HepG2 (cell line): ENCODE data around the gene SELENOM. TPM values are rescaled to one million over a fixed set of nuclear protein-coding genes. Genes with fewer than 3 reads are reported as not detected.

Experiments used
- ATAC-seq: fragments of 200-7000 bp; cut with Tn5 transposase; 3 replicates; pipeline ENCODE4 v1.9.1; 2020; ENCODE audit warnings: mild to moderate bottlenecking, moderate library complexity
- BruUV-seq: library from RNA; stranded (reverse); fragments of 400-500 nt; replicated peaks from 2 replicates; lab custom pipeline; 2021; lab: Mats Ljungman, UMichigan
- CTCF ChIA-PET: fragments of 300-600 bp; formaldehyde crosslinking; extraction: SDS; loops from one replicate; lab custom pipeline; 2021; ENCODE audit warnings: low total read pairs, inconsistent platforms, low intra/inter-chr PET ratio; lab: Yijun Ruan, JAX
- POLR2A ChIA-PET: fragments of 350-600 bp; sonication (Branson Sonifier 250); formaldehyde crosslinking; loops from one replicate; lab custom pipeline; 2020; ENCODE audit warnings: antibody characterized with exemption, inconsistent platforms; lab: Yijun Ruan, JAX
- DNase-seq: peaks from one replicate; pipeline ENCODE4 v3.0.0-alpha.2; 2015; ENCODE audit warnings: low spot score
- FAIRE-seq: peaks from 3 replicates; lab custom pipeline; 2011; peaks lifted over from hg19 to GRCh38; lab: Jason Lieb, UNC
- H2AFZ ChIP-seq: one replicate; pipeline ENCODE4 v1.6.1; 2011; ENCODE audit warnings: low read length, inconsistent platforms
- H3K27ac ChIP-seq: fragments of 300-600 bp; 3 replicates; pipeline ENCODE4 v1.8.0; 2011; ENCODE audit warnings: mixed run types, mild to moderate bottlenecking, mixed read lengths, low read length, inconsistent platforms; ENCODE audit not compliant: insufficient read depth; ENCODE audit errors: extremely low read length
- H3K27me3 ChIP-seq, 2 experiments: fragments of 200-600 bp in 1 of 2; 2 replicates in 1 of 2; 3 replicates in 1 of 2; pipeline versions ENCODE4 v1.6.0 to v1.8.0; 2011; ENCODE audit warnings: low read length in 2 of 2, mild to moderate bottlenecking in 2 of 2, moderate library complexity in 2 of 2, inconsistent platforms in 1 of 2; ENCODE audit not compliant: insufficient read depth in 2 of 2, control insufficient read depth in 1 of 2
- H3K36me3 ChIP-seq, 2 experiments: fragments of 200-600 bp in 1 of 2; replicated peaks in 1 of 2; 2 replicates in 1 of 2; 3 replicates in 1 of 2; pipeline versions ENCODE4 v1.5.1 to v1.8.0; 2011; ENCODE audit warnings: low read length in 2 of 2, inconsistent platforms in 1 of 2; ENCODE audit not compliant: insufficient read depth in 2 of 2, control insufficient read depth in 1 of 2
- H3K4me1 ChIP-seq: 2 replicates; pipeline ENCODE4 v1.5.1; 2012; ENCODE audit warnings: low read length, inconsistent platforms; ENCODE audit not compliant: insufficient read depth
- H3K4me2 ChIP-seq: 2 replicates; pipeline ENCODE4 v1.6.0; 2011; ENCODE audit warnings: low read depth, low read length, inconsistent platforms
- H3K4me3 ChIP-seq, 3 experiments: fragments of 200-600 bp in 1 of 3; sonication (generic), shearing (Covaris generic) in 1 of 3; replicated peaks in 1 of 3; 2 replicates each; pipeline ENCODE4 v1.5.1; 2011 to 2016; ENCODE audit warnings: low read length in 3 of 3, inconsistent platforms in 2 of 3, low read depth in 2 of 3, mild to moderate bottlenecking in 2 of 3, control low read depth in 1 of 3, mixed read lengths in 1 of 3; ENCODE audit not compliant: insufficient read depth in 1 of 3
- H3K79me2 ChIP-seq: one replicate; pipeline ENCODE4 v1.6.1; 2011; ENCODE audit warnings: low read length, inconsistent platforms; ENCODE audit not compliant: insufficient read depth
- H3K9ac ChIP-seq: 2 replicates; pipeline ENCODE4 v1.6.0; 2011; ENCODE audit warnings: mild to moderate bottlenecking, low read depth, low read length, inconsistent platforms; ENCODE audit not compliant: insufficient read depth
- H3K9me3 ChIP-seq: 2 replicates; pipeline ENCODE4 v1.5.1; 2012; ENCODE audit warnings: mild to moderate bottlenecking, low read length
- H4K20me1 ChIP-seq: 2 replicates; pipeline ENCODE4 v1.6.0; 2011; ENCODE audit warnings: inconsistent platforms, mild to moderate bottlenecking, low read length, moderate library complexity; ENCODE audit not compliant: insufficient read depth
- AHR ChIP-seq: IDR thresholded peaks from 2 replicates; pipeline ENCODE4 v1.6.1; 2018; ENCODE audit warnings: missing genetic modification reagents, missing compliant biosample characterization
- DNMT3B ChIP-seq: conservative IDR thresholded peaks from 2 replicates; pipeline ENCODE4 v1.6.1; 2016; ENCODE audit warnings: missing biosample characterization, control low read depth
- ELF3 ChIP-seq: IDR thresholded peaks from 2 replicates; pipeline ENCODE4 v1.6.1; 2016; ENCODE audit warnings: missing genetic modification reagents, missing compliant biosample characterization
- FOXJ3 ChIP-seq: sonication (generic); formaldehyde crosslinking; IDR thresholded peaks from 2 replicates; pipeline ENCODE4 v1.4.0; 2020; ENCODE audit warnings: missing genetic modification reagents, mild to moderate bottlenecking, borderline replicate concordance
- KDM5B ChIP-seq: sonication (generic); formaldehyde crosslinking; IDR thresholded peaks from 2 replicates; pipeline ENCODE4 v1.4.0; 2020; ENCODE audit warnings: missing genetic modification reagents, mild to moderate bottlenecking, borderline replicate concordance
- KLF12 ChIP-seq: sonication (generic); formaldehyde crosslinking; IDR thresholded peaks from 2 replicates; pipeline ENCODE4 v1.4.0; 2020; ENCODE audit warnings: missing genetic modification reagents, borderline replicate concordance
- KLF9 ChIP-seq: IDR thresholded peaks from 2 replicates; pipeline ENCODE4 v1.6.1; 2016; ENCODE audit warnings: low read depth
- MED8 ChIP-seq: sonication (generic); formaldehyde crosslinking; IDR thresholded peaks from 2 replicates; pipeline ENCODE4 v1.8.1; 2023; ENCODE audit warnings: mild to moderate bottlenecking, missing genetic modification reagents; ENCODE audit not compliant: insufficient replicate concordance
- NFE2L1 ChIP-seq: sonication (generic); formaldehyde crosslinking; IDR thresholded peaks from 2 replicates; pipeline ENCODE4 v1.4.0; 2020; ENCODE audit warnings: missing genetic modification reagents, mild to moderate bottlenecking, borderline replicate concordance
- SNAPC2 ChIP-seq: sonication (generic); formaldehyde crosslinking; IDR thresholded peaks from 2 replicates; pipeline ENCODE4 v1.8.1; 2022; ENCODE audit warnings: mild to moderate bottlenecking, missing genetic modification reagents
- YEATS2 ChIP-seq: sonication (generic); formaldehyde crosslinking; IDR thresholded peaks from 2 replicates; pipeline ENCODE4 v1.4.0; 2020; ENCODE audit warnings: missing genetic modification reagents, borderline replicate concordance
- ZFP62 ChIP-seq: sonication (generic); formaldehyde crosslinking; IDR thresholded peaks from 2 replicates; pipeline ENCODE4 v1.4.0; 2020; ENCODE audit warnings: missing genetic modification reagents
- ZMAT3 ChIP-seq: sonication (generic); formaldehyde crosslinking; conservative IDR thresholded peaks from 2 replicates; pipeline ENCODE4 v1.7.0; 2021; ENCODE audit warnings: missing genetic modification reagents
- ZNF224 ChIP-seq: sonication (generic); formaldehyde crosslinking; IDR thresholded peaks from 2 replicates; pipeline ENCODE4 v1.5.0; 2020; ENCODE audit warnings: mild to moderate bottlenecking, missing genetic modification reagents
- ZNF83 ChIP-seq: sonication (generic); formaldehyde crosslinking; IDR thresholded peaks from 2 replicates; pipeline ENCODE4 v1.4.0; 2020; ENCODE audit warnings: missing genetic modification reagents, mild to moderate bottlenecking, borderline replicate concordance
- WGBS: methylation state at CpG from one replicate; pipeline ENCODE4 v1.1.6; 2017; ENCODE audit warnings: low lambda C conversion rate; 5-methylcytosine and 5-hydroxymethylcytosine counted together
- in situ Hi-C: cut with HindIII; loops from 2 replicates; pipeline ENCODE4 v1.10.0; 2017; ENCODE audit warnings: low pct_unique_long_range_greater_than_20kb; ENCODE audit not compliant: extremely low pct_ligation_motif_present
- intact Hi-C: fragments of 100-400 bp; cut with micrococcal nuclease; formaldehyde crosslinking; loops from one replicate; pipeline ENCODE4 v1.10.0; 2022; ENCODE audit not compliant: unreplicated experiment
- polyA plus RNA-seq, 8 experiments: library from polyadenylated mRNA; depleted of rRNA in 3 of 8; stranded (reverse) in 7 of 8; unstranded in 1 of 8; fragments of >200 nt; fragmentation: Illumina TruSeq in 4 of 8; extraction: Trizol in 4 of 8; gene quantifications; 2 replicates each; pipeline versions ENCODE4 v1.2.1 to v1.2.3, GENCODE V29; 2011 to 2016; ENCODE audit warnings: low read depth in 4 of 8, missing spikeins in 1 of 8, mixed read lengths in 1 of 8; ENCODE audit not compliant: insufficient read depth in 1 of 8
- total RNA-seq, 5 experiments: library from RNA; depleted of rRNA; stranded (reverse); fragments of >200 nt; fragmentation: Illumina TruSeq; extraction: Trizol; gene quantifications; 2 replicates each; pipeline ENCODE4 v1.2.3, GENCODE V29; 2016; ENCODE audit warnings: low read depth in 1 of 5
- TF ChIP-seq, protein P1 (sequence below): IDR thresholded peaks from 2 replicates; pipeline ENCODE4 v1.6.1; 2016; ENCODE audit warnings: mild to moderate bottlenecking
- TF ChIP-seq, protein P2 (sequence below): IDR thresholded peaks from 2 replicates; pipeline ENCODE4 v1.6.1; 2016

Gene SELENOM
- total and polyA plus RNA-seq, 2 of the 13 experiments (the other 11 are each of a cell fraction or from before 2014, with no cell fraction given): 4.1 to 4.3 TPM

DNA sequence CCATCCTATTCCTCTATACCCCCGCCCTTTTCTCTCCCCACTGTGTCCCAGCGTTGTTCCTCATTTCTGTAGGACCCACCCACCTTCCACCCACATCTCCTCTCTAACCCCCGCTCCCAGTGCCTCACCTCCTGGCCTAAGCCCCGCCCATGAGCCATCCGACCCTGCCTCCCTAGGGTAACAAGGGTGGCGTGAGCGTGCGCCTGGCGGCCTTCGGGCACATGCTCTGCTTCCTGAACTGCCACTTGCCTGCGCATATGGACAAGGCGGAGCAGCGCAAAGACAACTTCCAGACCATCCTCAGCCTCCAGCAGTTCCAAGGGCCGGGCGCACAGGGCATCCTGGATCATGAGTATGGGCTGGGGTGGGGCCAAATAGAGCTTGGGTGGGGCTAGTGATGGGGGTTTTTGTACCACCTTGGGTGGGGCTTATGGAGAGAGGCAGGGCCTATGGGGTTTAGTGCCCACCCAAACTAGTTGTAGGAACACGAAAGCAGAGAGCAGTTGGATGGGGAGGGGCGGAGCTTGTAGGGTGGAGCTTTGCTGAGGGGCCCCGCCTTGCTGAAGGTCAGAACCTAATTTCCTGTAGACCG lies 19.9 kb upstream of the SELENOM start (continued):
- no peak for TF ChIP-seq KDM5B
- no peak for TF ChIP-seq ZMAT3 (CRISPR knock-in tag)
- TF ChIP-seq ELF3 (CRISPR knock-in tag): no peak
- no peak for TF ChIP-seq KLF12
- TF ChIP-seq ZNF224 (CRISPR knock-in tag): no peak

DNA sequence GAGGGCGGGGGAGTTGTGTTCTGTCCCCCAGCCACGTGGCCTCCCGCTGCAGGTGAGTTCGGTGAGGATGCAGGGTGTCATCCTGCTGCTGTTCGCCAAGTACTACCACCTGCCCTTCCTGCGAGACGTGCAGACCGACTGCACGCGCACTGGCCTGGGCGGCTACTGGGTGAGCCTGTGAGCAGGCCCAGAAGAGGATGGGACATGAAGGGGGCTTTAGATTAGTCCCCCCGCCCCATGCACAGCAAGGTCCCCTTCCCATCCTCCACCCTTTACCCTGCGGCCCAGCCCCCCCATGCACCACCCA lies 19.5 kb upstream of the SELENOM start:
- no peak for TF ChIP-seq MED8 (CRISPR knock-in tag)
- Histone ChIP-seq H4K20me1 (no peaks in the 10 kb centered on the region), H3K4me1 (peaks cover 45% of the 10 kb centered on the region), H3K4me3 (no peak overlapping the region), H2AFZ (no peak overlapping the region), H3K36me3 (no peaks in the 10 kb centered on the region), H3K27me3 (peaks cover 1 to 23% of the 10 kb centered on the region in 2 experiments; a peak in 4 of 5 replicates), H3K27ac (no peak overlapping the region), H3K79me2 (no peaks in the 10 kb centered on the region), H3K4me2 (no peak overlapping the region), H3K9ac (no peak overlapping the region), H3K9me3 (no peaks in the 10 kb centered on the region)
- in situ Hi-C loops (no loop called here), intact Hi-C loops (no loop called here)
- FAIRE-seq (no peak), DNase-seq (no peak), ATAC-seq (no peak)
- POLR2A ChIA-PET: no interaction called here
- CTCF ChIA-PET: no interaction called here
- 68% methylated on average over 12 of the region's 13 CpGs for WGBS
- no TSS peak for BruUV-seq

DNA sequence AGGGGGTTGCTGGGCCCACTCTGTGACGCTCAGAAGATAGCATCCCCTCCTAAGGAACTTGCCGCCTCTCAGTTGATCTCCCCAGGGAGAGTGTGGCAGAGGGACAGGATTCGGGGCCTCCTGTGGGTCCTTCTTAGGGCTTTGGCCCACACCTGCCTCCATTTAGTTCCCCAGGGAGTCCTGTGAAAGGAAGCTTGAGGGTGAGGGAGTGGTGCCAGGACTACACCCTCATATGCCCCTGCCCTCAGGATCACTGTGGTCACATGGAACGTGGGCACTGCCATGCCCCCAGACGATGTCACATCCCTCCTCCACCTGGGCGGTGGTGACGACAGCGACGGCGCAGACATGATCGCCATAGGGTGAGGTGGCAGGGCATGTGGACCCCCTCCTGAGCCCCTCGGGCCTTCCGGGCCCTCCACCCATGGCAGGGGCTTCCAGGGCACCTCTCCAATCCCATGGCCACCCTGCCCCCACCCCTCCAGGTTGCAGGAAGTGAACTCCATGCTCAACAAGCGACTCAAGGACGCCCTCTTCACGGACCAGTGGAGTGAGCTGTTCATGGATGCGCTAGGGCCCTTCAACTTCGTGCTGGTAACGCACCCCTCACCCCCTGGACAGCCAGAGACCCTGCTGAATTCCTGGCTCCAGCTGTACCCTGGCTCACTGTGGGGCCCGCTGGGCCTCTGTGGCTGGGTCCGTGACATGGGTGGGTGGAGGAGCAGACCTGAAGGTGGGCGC lies 18.9 kb upstream of the SELENOM start:
- no peak overlapping the region for H3K27ac ChIP-seq
- BruUV-seq: no TSS peak
- H3K79me2 ChIP-seq: no peaks in the 10 kb centered on the region
- DNase-seq (no peak), FAIRE-seq (no peak), ATAC-seq (no peak)
- H3K27me3 ChIP-seq: peaks cover 1 to 23% of the 10 kb centered on the region in 2 experiments; a peak in 4 of 5 replicates
- 58% methylated on average over 8 of the region's 22 CpGs for WGBS
- in situ Hi-C loops (no loop called here), intact Hi-C loops (no loop called here)
- CTCF ChIA-PET: no interaction called here
- POLR2A ChIA-PET: no interaction called here
- no peak overlapping the region for H3K9ac ChIP-seq
- H3K36me3 ChIP-seq: no peaks in the 10 kb centered on the region
- no peaks in the 10 kb centered on the region for H4K20me1 ChIP-seq
- H3K4me1 ChIP-seq: peaks cover 39% of the 10 kb centered on the region
- H3K9me3 ChIP-seq: no peaks in the 10 kb centered on the region
- H2AFZ ChIP-seq: no peak overlapping the region
- no peak overlapping the region for H3K4me2 ChIP-seq
- H3K4me3 ChIP-seq: no peak overlapping the region
- TF ChIP-seq AHR (CRISPR knock-in tag) (no peak), FOXJ3 (CRISPR knock-in tag) (no peak), NFE2L1 (no peak), ZNF83 (CRISPR knock-in tag) (no peak), SNAPC2 (CRISPR knock-in tag) (no peak), ZFP62 (CRISPR knock-in tag) (no peak), YEATS2 (CRISPR knock-in tag) (no peak), DNMT3B (CRISPR knock-in tag) (no peak), KLF9 (CRISPR knock-in tag) (no peak)
- TF ChIP-seq, protein P1, sequence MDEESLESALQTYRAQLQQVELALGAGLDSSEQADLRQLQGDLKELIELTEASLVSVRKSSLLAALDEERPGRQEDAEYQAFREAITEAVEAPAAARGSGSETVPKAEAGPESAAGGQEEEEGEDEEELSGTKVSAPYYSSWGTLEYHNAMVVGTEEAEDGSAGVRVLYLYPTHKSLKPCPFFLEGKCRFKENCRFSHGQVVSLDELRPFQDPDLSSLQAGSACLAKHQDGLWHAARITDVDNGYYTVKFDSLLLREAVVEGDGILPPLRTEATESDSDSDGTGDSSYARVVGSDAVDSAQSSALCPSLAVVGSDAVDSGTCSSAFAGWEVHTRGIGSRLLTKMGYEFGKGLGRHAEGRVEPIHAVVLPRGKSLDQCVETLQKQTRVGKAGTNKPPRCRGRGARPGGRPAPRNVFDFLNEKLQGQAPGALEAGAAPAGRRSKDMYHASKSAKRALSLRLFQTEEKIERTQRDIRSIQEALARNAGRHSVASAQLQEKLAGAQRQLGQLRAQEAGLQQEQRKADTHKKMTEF (CRISPR knock-in tag): no peak
- TF ChIP-seq, protein P2, sequence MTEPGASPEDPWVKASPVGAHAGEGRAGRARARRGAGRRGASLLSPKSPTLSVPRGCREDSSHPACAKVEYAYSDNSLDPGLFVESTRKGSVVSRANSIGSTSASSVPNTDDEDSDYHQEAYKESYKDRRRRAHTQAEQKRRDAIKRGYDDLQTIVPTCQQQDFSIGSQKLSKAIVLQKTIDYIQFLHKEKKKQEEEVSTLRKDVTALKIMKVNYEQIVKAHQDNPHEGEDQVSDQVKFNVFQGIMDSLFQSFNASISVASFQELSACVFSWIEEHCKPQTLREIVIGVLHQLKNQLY (CRISPR knock-in tag): no peak
